ENCODE results near the gene GCA. TPM values are rescaled to one million over a fixed set of nuclear protein-coding genes. Genes with fewer than 3 reads are reported as not detected.

Gene GCA
- total and polyA plus RNA-seq, 2 of the 8 experiments (the other 6 are each of a cell fraction or from before 2014, with no cell fraction given), result 37.4 to 42.0 TPM

DNA sequence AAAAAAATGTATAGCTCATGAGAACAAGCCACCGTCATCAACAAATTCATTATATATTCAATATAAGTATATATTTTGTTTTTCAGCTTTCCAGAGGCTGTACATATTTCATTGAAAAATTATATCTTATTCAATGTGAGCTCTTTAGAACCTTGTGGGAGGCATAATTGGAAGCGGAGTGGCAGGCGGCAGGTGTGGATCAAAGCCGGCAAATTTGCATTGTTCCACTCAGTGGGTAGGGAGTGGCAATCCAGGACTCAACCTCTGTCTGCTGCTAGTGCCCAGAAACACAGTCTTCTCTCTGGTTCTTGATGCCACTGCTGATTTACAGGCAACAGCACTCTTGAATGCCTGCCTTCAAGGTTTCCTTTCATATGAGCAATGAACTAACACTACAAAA, 46.9 kb downstream of the GCA start:
- no peak overlapping the region for H2AK5ac ChIP-seq (ENCODE audit: low read depth, low read length)
- H3K56ac ChIP-seq (replicated peaks; ENCODE audit: insufficient read length, low read depth, low read length), result no peak overlapping the region
- no peak overlapping the region for H3K4ac ChIP-seq (replicated peaks; ENCODE audit: insufficient read length, low read depth, low read length)
- no peak overlapping the region for H3K14ac ChIP-seq (ENCODE audit: insufficient read length)
- H3K79me2 ChIP-seq (ENCODE audit: control insufficient read depth in 1 of 2, insufficient read depth in 2 of 2, low read length in 2 of 2), result no peaks in the 10 kb centered on the region
- H3K4me2 ChIP-seq (ENCODE audit: insufficient read depth in 1 of 2, low read depth in 2 of 2, low read length in 2 of 2), result no peak overlapping the region
- H2BK12ac ChIP-seq (ENCODE audit: low read depth, low read length), result no peak overlapping the region
- no peaks in the 10 kb centered on the region for H4K20me1 ChIP-seq (replicated peaks in 1 of 2; ENCODE audit: control insufficient read depth in 1 of 2, insufficient read depth in 2 of 2, low read length in 2 of 2)
- ChIA-PET POLR2A (ENCODE audit: partially characterized antibody) (no interaction called here), CTCF (ENCODE audit: partially characterized antibody) (interaction anchor here (0.7 to 1.2 kb wide), 5 partner anchors 8 to 52 kb away, joined by 3 read pairs; no protein-coding TSS in a partner anchor)
- H2BK15ac ChIP-seq (ENCODE audit: low read length), result no peak overlapping the region
- no peaks in the 10 kb centered on the region for H3K27me3 ChIP-seq (replicated peaks in 1 of 4; ENCODE audit: control insufficient read depth in 3 of 4, extremely low read depth in 1 of 4, insufficient read depth in 3 of 4, low read length in 3 of 4)
- DNase-seq (ENCODE audit: low read depth in 1 of 2, low spot score in 2 of 2) (no peak), FAIRE-seq (no peak)
- H4K8ac ChIP-seq (ENCODE audit: extremely low read depth, insufficient read depth, low read length), result no peak overlapping the region
- H2BK20ac ChIP-seq (ENCODE audit: low read length), result no peak overlapping the region
- 0 out of 2 replicates have a peak, but pooled peaks cover 2% of the 10 kb centered on the region for H3K23me2 ChIP-seq (ENCODE audit: low read depth, low read length)
- H3K23ac ChIP-seq (ENCODE audit: insufficient read length), result no peak overlapping the region
- no peak overlapping the region for H3K18ac ChIP-seq (ENCODE audit: extremely low read depth, low read length)
- H4K5ac ChIP-seq (ENCODE audit: insufficient read length, low read depth, low read length), result no peak overlapping the region
- H3K79me1 ChIP-seq (ENCODE audit: low read depth, low read length), result no peaks in the 10 kb centered on the region
- H3K9ac ChIP-seq (replicated peaks in 1 of 4; ENCODE audit: extremely low read depth in 1 of 4, low read depth in 3 of 4, low read length in 3 of 4), result no peak overlapping the region
- H2AFZ ChIP-seq (ENCODE audit: low read length), result no peak overlapping the region
- H3K4me3 ChIP-seq (ENCODE audit: extremely low read depth in 1 of 4, insufficient read depth in 2 of 4, low read depth in 3 of 4, low read length in 4 of 4), result no peak overlapping the region
- H4K91ac ChIP-seq (replicated peaks; ENCODE audit: insufficient read length, low read length), result no peak overlapping the region
- no peaks in the 10 kb centered on the region for H3K9me3 ChIP-seq (ENCODE audit: insufficient read depth in 2 of 2, low read depth in 1 of 2, low read length in 1 of 2)
- H2BK120ac ChIP-seq (replicated peaks; ENCODE audit: low read depth, low read length), result no peak overlapping the region
- H3K4me1 ChIP-seq (replicated peaks in 1 of 4; ENCODE audit: control insufficient read depth in 3 of 4, insufficient read depth in 4 of 4, low read length in 3 of 4), result peaks cover 0 to 3% (median 0%) of the 10 kb centered on the region in 4 experiments; a peak in 1 of 7 replicates
- 95% methylated on average over 4 of the region's 4 CpGs; no CpG with 5 or more reads in 1 of the 2 experiments for WGBS, 2 experiments (ENCODE audit: extremely low coverage in 1 of 2, insufficient coverage in 1 of 2, insufficient read length in 1 of 2, insufficient replicate concordance in 2 of 2, low coverage in 1 of 2, low lambda C conversion rate in 2 of 2, missing lambda C conversion rate in 1 of 2)
- no peak overlapping the region for H2BK5ac ChIP-seq (ENCODE audit: low read depth, low read length)
- no peak overlapping the region for H3K27ac ChIP-seq (ENCODE audit: low read depth, low read length)
- no peaks in the 10 kb centered on the region for H3K36me3 ChIP-seq (ENCODE audit: control insufficient read depth in 2 of 4, insufficient read depth in 4 of 4, low read length in 3 of 4)
- TF ChIP-seq POU5F1 (IDR thresholded peaks at IDR 0.05; ENCODE audit: low read depth, low read length) (no peak), CBX8 (IDR thresholded peaks at IDR 0.05; ENCODE audit: borderline replicate concordance, low read depth, low read length) (no peak), RFX5 (IDR thresholded peaks at IDR 0.05; ENCODE audit: borderline replicate concordance, low read depth, low read length) (no peak)

Measured in H1 (cell line).